Measurements from ENCODE around the gene BEND6. TPM values are rescaled to one million over a fixed set of nuclear protein-coding genes. Genes with fewer than 3 reads are reported as not detected.
A peak's percentile ranks its signal among the peaks of the same experiment; 100 is the strongest.

The BEND6 gene
- total and polyA plus RNA-seq, 2 donors (not counting 1 experiment from before 2014, with no cell fraction given): 9.7 to 12.6 TPM

GRCh38 chr6:57019434-57019833 lies 64.5 kb downstream of the BEND6 start:
- Histone ChIP-seq H3K27me3 (ENCODE audit: control insufficient read depth, insufficient read depth, low read length) (no peaks in the 10 kb centered on the region), H3K9ac (ENCODE audit: insufficient read depth, low read length) (no peak overlapping the region), H3K9me3 (ENCODE audit: control insufficient read depth, insufficient read depth, low read depth, low read length) (no peaks in the 10 kb centered on the region), H3K4me2 (ENCODE audit: extremely low read depth, insufficient read depth, low read length) (no peak overlapping the region), H3K36me3 (ENCODE audit: control insufficient read depth, insufficient read depth, low read length) (no peaks in the 10 kb centered on the region), H3K79me2 (ENCODE audit: control insufficient read depth, insufficient read depth, low read length) (no peaks in the 10 kb centered on the region), H2AFZ (ENCODE audit: low read length) (no peak overlapping the region), H3K4me1 (ENCODE audit: control insufficient read depth, extremely low read depth, insufficient read depth, low read length) (no peaks in the 10 kb centered on the region), H3K27ac (ENCODE audit: insufficient read depth, low read length) (no peak overlapping the region), H4K20me1 (ENCODE audit: control insufficient read depth, extremely low read depth, insufficient read depth, low read length) (no peaks in the 10 kb centered on the region), H3K4me3 (replicated peaks in 1 of 4; ENCODE audit: control extremely low read depth in 1 of 4, insufficient read depth in 1 of 4, low read depth in 3 of 4, low read length in 4 of 4) (no peak overlapping the region)
- no peak for DNase-seq (ENCODE audit: low read depth in 2 of 2)
- no peak for TF ChIP-seq EZH2 (IDR thresholded peaks at IDR 0.05; ENCODE audit: low read length, missing control alignments)
- TF ChIP-seq CTCF (conservative IDR thresholded peaks at IDR 0.05 in 1 of 2, IDR thresholded peaks at IDR 0.05 in 1 of 2; ENCODE audit: low read depth in 1 of 2, low read length in 2 of 2): no peak

GRCh38 chr6:57021086-57021720 lies 66.3 kb downstream of the BEND6 start:
- peak; percentile 53 to 73 for DNase-seq (ENCODE audit: low read depth in 2 of 2)
- no peak overlapping the region for H3K9ac ChIP-seq (ENCODE audit: insufficient read depth, low read length)
- H3K27ac ChIP-seq (ENCODE audit: insufficient read depth, low read length): no peak overlapping the region
- H3K4me3 ChIP-seq (replicated peaks in 1 of 4; ENCODE audit: control extremely low read depth in 1 of 4, insufficient read depth in 1 of 4, low read depth in 3 of 4, low read length in 4 of 4): no peak overlapping the region
- H3K36me3 ChIP-seq (ENCODE audit: control insufficient read depth, insufficient read depth, low read length): no peaks in the 10 kb centered on the region
- H3K9me3 ChIP-seq (ENCODE audit: control insufficient read depth, insufficient read depth, low read depth, low read length): no peaks in the 10 kb centered on the region
- no peaks in the 10 kb centered on the region for H3K27me3 ChIP-seq (ENCODE audit: control insufficient read depth, insufficient read depth, low read length)
- H3K4me2 ChIP-seq (ENCODE audit: extremely low read depth, insufficient read depth, low read length): no peak overlapping the region
- H4K20me1 ChIP-seq (ENCODE audit: control insufficient read depth, extremely low read depth, insufficient read depth, low read length): no peaks in the 10 kb centered on the region
- H2AFZ ChIP-seq (ENCODE audit: low read length): no peak overlapping the region
- no peaks in the 10 kb centered on the region for H3K4me1 ChIP-seq (ENCODE audit: control insufficient read depth, extremely low read depth, insufficient read depth, low read length)
- no peaks in the 10 kb centered on the region for H3K79me2 ChIP-seq (ENCODE audit: control insufficient read depth, insufficient read depth, low read length)
- TF ChIP-seq EZH2 (IDR thresholded peaks at IDR 0.05; ENCODE audit: low read length, missing control alignments): no peak
- TF ChIP-seq CTCF (conservative IDR thresholded peaks at IDR 0.05 in 1 of 2, IDR thresholded peaks at IDR 0.05 in 1 of 2; ENCODE audit: low read depth in 1 of 2, low read length in 2 of 2): peak; percentile 26 to 40

- Histone ChIP-seq H3K4me3 (replicated peaks in 1 of 4; ENCODE audit: control extremely low read depth in 1 of 4, insufficient read depth in 1 of 4, low read depth in 3 of 4, low read length in 4 of 4) (no peak overlapping the region), H3K4me2 (ENCODE audit: extremely low read depth, insufficient read depth, low read length) (no peak overlapping the region), H2AFZ (ENCODE audit: low read length) (no peak overlapping the region), H4K20me1 (ENCODE audit: control insufficient read depth, extremely low read depth, insufficient read depth, low read length) (no peaks in the 10 kb centered on the region), H3K36me3 (ENCODE audit: control insufficient read depth, insufficient read depth, low read length) (no peaks in the 10 kb centered on the region), H3K27me3 (ENCODE audit: control insufficient read depth, insufficient read depth, low read length) (no peaks in the 10 kb centered on the region), H3K4me1 (ENCODE audit: control insufficient read depth, extremely low read depth, insufficient read depth, low read length) (no peaks in the 10 kb centered on the region), H3K27ac (ENCODE audit: insufficient read depth, low read length) (no peak overlapping the region), H3K9ac (ENCODE audit: insufficient read depth, low read length) (no peak overlapping the region), H3K79me2 (ENCODE audit: control insufficient read depth, insufficient read depth, low read length) (no peaks in the 10 kb centered on the region), H3K9me3 (ENCODE audit: control insufficient read depth, insufficient read depth, low read depth, low read length) (no peaks in the 10 kb centered on the region)
- no peak for DNase-seq (ENCODE audit: low read depth in 2 of 2)
- TF ChIP-seq EZH2 (IDR thresholded peaks at IDR 0.05; ENCODE audit: low read length, missing control alignments): no peak
- no peak for TF ChIP-seq CTCF (conservative IDR thresholded peaks at IDR 0.05 in 1 of 2, IDR thresholded peaks at IDR 0.05 in 1 of 2; ENCODE audit: low read depth in 1 of 2, low read length in 2 of 2)
Measured at GRCh38 chr6:57024321-57024720, 69.4 kb downstream of the BEND6 start.
